T follicular helper cell (primary cell): ENCODE data around the gene FCMR.
"Not testable (repeated sequence)": the region's sequence is repeated elsewhere in the genome, so short reads cannot be mapped to it uniquely, and the experiment has no call there.

Experiments
- DNase-seq: peaks from one replicate; pipeline ENCODE4 v3.0.0-alpha.2; 2020; ENCODE audit warnings: low read depth

Gene FCMR

DNA sequence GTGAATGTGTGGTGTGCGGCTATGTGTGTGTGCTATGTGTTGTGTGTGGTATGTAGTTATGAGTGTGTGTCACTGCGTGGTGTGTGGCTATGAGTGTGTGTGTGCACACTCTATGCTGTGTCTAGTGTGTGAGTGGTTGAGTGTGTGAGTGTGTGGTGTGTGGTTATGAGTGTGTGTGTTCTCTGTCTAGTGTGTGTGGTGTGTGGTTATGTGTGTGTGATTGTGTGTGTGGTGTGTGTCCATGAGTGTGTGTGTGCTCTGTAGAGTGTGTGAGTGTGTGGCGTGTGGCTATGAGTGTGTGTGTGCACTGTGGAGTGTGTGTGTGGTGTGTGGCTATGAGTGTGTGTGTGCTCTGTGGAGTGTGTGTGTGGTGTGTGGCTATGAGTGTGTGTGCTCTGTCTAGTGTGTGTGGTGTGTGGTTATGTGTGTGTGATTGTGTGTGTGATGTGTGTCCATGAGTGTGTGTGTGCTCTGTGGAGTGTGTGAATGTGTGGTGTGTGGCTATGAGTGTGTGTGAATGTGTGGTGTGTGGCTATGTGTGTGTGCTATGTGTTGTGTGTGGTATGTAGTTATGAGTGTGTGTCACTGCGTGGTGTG is 2.3 kb upstream of the FCMR start:
- not testable (repeated sequence) for DNase-seq

DNA sequence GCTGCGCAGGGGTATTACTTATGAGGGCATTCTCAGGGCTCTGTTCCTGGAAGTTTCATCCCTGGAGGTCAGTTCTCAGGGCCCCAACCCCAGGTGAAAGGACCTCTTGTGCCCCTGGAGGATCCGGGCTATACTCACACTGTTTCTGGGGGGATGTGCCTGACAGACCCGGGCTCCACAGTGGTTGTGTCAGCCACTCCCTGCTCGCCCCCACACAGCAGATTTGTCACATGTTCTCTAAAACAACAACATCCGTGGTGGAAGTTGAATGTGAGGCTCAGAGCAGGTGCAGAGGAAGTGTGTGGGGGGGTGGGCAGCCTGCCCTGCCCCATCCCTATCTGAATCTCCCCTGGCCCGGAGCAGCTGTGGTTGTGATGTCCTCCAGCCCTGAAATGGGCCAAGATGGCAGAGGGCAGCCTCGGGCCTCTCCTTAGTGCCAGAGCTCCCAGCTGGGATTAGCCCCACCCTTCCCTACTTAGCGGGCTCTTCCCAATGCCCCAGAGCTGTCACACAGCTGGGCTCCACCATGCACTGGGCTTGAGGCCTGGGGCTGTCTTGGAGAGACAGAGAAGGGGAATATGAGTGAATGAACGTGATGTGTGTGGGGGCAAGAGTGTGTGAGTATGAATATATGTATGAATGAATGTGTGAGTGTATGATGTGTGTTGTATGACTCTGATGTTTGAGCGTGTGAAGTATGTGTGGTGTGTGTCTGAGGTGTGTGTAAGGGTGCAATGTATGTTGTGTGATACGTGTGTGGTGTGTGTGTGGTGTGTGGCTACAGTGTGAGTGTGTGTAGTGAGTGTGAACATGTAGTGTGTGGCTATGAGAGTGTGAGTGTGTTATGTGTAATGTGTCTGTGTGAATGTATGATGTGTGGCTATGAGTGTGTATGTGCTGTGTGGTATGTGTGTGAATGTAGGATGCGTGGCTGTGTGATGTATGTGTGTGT is 1.5 kb upstream of the FCMR start:
- DNase-seq: peak; percentile 62

DNA sequence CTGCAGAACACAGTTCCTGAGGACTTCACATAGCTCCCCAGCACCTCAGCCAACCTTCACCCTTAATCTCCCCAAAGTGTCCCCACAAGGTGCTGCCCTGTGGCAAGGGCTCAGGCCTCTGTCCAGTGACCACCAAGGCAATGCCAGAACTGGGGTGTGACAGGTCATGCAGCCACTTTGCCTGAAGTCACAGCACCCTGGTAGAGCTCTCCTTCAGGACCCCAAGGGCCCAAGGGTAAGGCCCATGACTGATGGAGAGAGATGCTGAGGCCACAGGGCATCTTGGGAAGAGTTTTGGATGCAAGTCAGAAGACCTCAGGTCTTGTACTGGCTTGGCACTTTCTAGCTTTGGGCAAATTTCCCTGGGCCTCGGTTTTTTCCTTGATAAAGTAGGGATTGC is 783 bp upstream of the FCMR start:
- DNase-seq: no peak

DNA sequence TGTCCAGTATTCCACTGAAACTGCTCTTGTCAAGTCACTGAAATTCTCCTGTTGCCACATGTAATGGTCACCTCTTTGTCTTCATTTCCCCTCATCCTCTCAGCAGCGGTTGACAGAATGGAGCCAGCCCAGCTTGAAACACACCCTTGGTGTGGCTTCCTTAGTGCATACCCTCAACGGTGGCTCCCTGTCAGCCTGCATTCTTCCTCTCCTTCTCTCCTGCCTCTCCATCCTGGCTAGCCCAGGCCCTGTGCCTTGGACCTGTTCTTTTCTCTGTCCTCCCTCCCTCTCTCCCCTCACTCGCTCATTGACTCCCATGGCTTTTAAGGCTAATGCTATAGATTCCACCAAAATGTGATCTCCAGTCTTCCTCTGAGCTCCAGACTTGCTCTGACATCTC is 3.7 kb downstream of the FCMR start:
- DNase-seq: no peak

DNA sequence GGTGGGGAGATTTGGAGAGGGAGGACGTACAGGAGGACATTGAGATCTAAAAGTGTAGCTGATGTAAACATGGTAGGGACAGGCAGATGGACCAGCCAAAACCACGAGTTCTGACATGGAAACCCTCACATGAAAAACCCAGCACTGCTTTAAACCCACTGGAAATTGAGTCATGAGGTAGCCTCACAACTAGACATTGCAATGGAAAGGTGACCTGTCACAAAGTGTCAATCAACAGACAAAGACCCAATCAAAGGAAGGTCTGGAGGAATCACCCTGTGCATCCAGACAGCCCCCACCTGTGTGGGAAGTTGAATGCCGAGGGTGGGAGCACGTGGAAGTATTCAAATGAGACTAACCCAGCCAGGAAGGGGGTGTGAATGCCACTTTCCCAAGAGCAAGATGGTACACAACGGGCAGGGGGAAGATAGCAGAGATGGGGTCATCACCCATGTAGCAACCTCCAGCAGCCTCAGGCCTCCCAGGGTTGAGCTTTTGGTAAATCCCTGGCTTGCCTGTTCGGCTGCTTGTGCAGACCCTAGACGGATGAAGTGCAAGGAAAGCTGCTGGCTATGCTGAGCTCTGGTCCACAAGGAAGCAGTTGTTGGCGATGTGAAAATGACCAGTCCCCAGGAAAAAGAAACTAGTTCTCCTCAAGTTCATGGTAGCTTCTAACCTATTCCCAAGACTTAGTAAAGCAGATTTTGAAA is 5.6 kb downstream of the FCMR start:
- DNase-seq: no peak

DNA sequence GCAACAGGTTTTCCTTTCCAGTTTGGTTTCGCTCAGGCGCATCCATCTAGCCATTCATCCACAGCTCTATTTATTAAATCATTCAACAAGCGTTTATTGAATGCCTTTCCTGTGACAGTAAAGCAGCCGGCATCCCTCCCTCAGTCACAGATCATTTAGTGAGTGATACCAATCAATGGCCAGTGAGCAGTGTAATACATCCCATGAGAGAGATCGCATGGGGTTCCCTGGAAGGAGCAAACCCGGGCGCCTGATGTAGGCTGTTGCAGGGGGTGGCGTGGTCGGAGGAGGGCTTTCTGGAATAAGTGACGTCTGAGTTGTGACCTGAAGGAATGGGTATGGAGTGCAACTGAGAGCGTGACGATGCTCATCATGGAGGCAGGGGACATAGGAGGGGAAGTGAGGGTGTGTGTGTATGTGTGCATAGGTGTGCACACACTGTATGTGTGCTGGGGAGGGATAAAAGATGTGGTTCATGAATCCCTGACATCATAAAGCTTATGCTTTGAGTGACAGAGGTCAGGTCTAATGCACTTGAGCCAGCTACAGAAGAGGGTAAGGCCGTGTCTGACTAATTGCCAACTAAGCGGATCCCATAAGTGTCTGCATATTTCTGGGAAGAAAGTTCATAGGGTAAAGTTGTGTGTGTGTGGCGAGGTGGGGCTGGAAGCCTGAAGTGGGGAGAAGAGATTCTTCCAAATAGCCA is 6.6 kb downstream of the FCMR start:
- DNase-seq: no peak

DNA sequence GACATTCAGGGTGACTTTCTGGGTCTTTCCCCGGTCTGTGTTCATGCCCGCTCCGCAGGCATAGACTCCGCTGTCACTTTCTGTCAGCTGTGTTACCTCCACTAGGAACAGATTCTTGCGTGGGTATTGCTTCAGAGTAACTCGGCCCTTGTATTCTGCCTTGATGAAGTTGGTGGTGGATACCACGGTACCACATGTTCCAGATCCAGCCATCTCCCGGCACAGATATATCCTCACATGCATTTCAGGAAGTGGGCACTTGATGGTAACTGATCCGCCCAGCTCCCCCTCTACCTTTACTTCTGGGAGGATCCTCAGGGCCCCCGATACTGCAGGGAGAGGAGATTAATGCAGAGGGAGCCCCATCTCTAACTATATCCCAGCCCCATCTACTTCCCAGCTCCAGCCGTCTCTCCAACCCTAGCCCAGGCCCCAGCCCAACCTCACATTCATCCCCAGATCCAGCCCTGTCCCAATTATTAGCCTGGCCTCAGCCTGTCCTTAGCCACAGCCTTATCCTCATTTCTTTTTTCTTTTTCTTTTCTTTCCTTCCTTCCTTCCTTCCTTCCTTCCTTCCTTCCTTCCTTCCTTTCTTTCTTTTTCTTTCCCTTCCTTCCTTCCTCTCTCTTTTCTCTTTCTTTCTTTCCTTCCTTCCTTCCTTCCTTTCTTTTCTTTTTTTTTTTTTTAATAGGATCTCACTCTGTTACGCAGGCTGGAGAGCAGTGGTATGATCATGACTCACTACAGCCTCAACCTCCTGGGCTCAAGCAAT is 7.8 kb downstream of the FCMR start:
- DNase-seq: no peak

DNA sequence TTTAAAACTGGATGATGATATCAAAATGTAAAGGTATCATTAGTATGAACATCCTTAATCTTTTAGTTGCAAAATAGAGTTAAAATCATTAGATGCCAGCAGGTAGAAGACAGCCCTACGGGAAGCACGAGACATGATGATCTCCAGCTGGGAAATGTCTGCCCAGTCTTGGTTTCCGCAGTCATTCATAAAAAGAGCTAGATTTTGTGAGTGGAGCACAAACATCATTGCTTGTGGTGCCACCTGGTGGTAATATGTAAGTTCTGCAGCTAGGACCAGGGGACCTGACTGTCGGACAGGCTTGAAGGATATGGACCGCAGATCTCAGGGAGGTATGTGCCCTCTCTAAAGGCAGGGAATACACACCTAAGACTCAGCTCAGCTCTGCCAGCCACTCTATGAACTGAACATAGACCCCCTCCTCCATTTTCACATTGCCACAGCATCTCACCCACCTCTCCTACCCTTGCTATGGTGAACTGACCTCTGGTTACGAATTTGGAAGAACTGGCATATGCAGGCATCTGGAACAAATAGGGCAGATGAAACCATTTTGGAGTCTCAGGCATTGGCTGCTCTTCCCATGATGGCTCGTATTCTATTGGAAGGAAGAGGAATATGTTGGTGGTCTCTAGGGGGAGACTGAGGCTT is 9.2 kb downstream of the FCMR start:
- peak; percentile 43 for DNase-seq

DNA sequence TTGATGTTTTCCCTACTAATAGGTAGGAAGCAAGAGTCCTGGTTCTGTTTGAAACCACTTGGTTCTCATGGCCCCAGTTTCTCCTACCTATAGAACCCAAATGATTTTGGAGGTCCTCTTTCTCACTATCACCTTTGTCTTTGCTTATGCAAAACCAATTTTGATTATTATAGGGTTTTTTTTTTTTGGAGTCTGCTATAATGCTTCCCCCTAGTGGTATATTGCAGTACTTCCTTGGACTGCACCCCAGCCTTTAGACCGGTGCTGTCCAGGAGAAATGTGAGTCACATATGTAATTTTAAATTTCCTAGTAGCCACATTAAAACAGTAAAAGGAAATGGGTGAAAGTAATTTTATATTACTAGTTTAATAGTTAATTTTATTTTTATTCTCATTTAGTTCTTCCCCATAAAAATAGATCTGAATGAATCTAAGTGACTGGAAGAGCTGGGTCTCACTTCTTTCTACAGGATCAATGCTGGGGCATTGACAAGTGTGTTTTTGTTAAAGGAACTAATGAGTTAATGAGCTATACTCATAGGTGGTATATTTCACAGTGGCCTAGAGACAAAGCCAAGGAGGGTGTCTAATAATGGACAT is 10.6 kb downstream of the FCMR start:
- DNase-seq: no peak

DNA sequence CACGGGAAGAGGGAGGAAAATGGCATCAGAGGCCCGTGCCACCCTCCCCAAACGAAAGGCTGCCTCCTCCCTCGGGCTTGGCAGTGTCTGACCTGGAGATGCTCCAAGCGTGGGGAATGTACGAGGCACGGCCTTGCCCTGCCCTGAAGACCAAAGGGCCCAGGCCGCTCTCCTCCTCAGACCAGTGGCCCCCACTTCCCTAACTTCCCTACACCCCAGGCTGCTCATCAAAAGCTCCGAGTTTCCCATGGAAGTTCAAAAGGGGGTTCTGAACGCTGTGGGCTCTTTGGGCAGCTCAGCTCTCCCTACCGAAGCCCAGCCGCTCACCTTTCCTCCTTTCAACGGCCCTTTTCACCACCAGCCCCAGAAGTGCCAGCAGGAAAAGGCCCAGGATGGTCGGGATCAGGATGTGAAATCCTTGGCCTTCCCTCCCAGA is 11.8 kb downstream of the FCMR start:
- DNase-seq: no peak

DNA sequence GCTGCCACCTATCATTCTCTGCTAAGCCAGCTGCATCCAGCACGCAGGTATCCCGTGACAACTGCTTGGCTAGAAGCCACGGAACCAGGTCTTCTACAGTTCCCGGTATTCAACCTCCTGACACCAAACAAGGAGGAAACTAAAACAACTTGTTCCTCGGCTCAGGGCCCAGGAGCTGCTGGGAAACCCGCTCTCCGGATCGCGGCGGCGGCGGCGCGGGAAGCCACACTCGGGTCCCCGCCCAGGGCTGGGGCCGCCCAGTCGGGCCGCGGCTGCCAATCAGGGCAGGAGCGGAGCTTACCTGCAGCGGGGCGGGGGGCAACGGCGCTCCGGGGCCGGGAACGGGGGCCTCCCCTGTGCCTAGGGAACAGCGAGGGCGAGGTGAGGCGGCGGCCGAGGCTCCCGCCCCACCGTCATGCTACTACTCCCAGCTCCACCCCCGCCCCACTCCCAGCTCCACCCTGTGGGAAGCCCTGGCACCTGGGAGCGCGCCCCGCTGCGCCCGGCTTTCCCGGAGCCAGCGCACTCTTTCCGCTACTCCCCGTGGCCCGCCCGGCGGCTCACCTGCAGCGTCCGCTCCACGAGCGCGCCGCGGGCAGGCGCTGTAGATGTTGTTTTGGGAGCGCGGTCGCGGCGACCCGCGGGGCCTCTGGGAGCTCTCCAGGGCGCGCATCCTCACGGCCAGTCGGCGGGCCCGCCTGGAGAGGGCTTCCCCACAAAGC is 12.4 kb downstream of the FCMR start:
- DNase-seq: peak; percentile 40

DNA sequence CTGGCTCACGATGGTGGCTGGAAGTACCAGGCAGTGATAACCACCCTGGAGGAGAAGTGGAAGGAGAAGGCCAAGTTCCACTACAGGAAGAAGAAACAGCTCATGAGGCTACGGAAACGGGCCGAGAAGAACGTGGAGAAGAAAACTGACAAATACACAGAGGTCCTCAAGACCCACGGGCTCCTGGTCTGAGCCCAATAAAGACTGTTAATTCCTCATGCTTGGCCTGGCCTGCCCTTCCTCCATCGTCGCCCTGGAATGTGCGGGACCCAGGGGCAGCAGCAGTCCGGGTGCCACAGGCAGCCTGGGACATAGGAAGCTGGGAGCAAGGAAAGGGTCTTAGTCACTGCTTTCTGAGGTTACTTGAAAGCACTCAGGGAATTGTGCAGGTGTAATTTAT is 13.7 kb downstream of the FCMR start:
- DNase-seq: no peak

DNA sequence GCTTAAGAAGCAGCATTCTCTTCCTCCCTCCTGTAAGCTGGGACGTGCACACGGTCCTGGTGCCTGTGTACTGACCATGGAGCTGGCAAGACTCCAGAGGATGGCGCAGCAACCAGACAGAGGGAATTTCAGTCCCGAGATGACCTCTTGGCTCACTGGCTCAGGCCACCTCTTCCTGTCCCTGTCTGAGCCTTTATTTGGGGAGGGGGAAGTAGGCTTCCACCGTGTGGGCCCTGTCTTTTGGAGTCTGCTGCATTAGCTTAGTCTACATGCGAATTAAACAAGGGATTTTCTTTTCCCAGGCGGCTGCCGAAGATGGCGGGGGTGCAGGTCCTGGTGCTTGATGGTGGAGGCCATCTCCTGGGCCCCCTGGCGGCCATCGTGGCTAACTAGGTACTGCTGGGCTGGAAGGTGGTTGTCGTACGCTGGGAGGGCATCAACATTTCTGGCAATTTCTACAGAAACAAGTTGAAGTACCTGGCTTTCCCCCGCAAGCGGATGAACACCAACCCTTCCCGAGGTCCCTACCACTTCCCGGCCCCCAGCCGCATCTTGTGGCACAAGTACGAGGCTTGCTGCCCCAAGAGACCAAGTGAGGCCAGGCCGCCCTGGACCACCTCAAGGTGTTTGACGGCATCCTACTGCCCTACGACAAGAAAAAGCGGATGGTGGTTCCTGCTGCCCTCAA is 14.3 kb downstream of the FCMR start:
- no peak for DNase-seq

DNA sequence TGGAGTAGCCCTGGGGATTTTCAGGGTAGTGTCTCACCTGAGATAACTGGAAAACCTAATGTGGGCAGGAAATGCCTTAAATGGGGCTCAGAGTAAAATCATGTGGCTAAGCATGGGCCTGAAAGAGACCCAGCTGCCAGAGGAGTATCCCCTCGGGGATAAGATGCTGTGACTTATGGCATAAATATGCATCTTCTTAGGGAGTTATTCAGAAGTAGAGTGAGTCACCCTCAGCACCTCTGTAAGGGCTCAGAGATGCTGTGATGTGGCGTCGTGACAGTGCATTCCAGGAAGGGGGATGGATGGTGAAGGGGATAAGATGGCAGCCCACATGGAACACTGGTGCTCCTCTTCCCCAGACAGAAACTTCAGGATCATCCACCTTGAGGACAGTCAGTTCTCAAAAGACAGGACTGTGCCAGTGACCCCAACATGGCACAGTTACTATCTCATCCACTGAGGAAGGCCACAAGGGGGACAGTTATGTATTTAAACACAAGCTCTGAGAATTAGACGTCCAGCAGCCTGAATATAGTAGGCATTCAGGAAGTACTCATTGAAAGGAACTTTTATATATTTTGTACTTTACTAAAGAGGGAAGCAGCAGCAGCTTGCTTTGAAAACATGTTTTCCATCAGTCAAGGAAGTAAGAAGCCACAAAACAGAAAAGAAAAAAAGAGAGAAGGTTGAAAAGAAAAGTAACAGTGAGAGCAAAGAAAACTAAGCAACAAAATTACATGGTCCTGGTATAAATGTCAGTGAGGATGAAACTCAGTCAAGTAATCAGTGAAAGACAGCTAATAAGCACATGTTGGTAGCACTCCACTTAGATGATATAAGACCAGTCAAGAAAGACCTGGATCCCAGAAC is 16.2 kb downstream of the FCMR start:
- DNase-seq: no peak

DNA sequence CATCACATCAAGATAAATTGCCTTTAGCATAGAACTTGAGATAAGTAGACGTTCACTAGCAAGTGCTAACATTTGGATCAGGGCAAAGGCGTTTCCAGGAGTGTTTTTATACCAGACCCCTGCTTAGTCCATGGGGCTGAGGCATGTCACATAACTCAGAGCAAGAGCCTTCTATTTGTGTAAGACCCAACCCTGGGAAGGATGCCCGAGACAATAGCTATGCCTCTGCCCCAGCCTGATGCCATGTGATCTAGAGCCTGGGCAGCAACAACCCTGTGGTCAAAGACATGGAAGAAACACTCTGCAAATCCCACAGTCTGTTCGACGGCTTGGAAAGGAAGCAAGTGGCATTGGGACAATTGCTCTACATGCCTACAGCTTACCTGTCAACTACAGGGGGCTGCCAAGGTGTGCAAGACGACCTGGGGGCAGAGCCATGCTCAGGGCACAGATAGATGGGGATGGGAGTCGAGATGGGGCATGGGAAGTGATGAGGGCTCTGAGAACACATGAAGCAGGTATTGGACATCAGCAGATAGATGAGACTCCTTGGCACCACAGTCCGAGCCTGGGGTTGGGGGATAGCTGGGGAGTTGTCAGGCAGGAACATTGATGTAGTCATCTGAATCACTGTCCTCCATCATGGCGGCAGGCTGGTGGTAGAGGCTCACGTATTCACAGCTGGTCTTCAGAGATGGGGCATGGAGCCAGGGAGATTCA is 17.2 kb downstream of the FCMR start:
- no peak for DNase-seq

DNA sequence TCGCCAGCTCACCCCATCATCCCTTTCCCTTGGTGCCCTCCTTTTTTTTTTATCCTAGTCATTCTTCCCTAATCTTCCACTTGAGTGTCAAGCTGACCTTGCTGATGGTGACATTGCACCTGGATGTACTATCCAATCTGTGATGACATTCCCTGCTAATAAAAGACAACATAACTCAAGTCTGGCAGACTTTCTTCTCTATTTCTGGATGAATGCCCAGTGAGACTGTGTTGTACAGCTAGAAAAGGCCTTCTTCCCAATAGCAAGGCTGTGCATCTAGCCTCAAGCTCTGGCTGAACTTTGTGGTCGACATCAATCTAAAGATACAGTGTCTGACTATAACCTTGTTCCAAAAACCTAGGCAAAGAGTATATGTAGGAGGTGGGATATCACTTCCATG is 18.1 kb downstream of the FCMR start:
- no peak for DNase-seq

DNA sequence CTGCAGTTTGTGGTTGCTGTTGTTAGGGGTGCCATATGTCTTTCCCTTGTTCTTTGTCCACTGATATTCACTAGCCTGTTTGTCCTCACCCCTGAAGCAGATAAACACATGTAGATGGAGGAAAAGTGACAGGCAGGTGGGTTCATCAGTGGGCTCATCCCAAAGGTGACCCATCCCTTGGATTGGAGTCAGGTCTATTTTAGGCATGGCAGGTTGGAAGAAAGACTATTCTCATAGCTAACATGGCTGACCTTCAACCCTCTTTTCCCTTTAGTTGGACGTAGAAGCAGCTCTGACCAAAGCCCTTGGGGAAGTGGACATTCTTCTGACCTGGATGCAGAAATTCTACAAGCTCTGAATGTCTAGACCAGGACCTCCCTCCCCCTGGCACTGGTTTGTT is 19.0 kb downstream of the FCMR start:
- DNase-seq: no peak

DNA sequence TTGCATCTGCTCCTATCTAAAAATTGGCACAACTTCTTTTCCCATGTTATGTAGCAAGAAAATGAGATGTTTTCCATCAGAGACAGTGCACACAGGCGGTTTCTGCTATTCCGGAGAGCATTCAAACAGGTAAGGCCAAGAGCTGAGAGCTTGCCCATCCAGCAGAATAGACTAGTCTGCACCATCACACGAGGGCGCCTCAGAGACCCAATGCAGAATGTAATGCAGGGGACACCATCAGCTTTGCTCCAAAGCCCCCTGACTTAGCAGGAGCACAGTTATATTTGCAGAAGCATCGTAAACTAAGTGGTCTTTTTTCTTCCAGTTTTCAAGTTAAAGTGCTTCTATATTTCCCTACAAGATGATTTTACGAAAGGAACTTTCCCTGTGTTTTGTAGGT is 19.8 kb downstream of the FCMR start:
- no peak for DNase-seq
